ENCODE data around the gene LRPAP1.

DNA sequence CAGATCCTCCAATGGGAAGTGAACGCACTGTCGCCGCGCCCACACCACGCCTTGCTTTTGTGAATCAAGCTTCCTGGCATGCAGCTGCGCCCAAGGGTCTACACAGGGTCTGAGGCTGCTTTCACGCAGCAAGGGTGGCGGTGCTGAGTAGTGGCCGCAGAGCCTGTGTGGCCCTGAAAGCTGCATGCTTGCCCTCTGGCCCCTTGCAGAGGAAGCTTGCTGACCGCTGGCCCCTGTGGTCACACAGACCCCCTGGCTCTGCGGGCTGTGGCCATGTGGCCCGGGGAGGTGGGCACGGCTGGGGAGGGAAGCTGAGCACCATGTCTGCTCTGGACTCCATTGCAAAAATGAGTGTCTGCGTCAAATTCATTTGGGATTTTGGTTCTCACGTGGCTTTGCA is 60.3 kb downstream of the LRPAP1 start:
- no peak for TF ChIP-seq CTCF (IDR thresholded peaks at IDR 0.05)
- no peak for TF ChIP-seq POLR2A (IDR thresholded peaks at IDR 0.05)

Data from ovary (tissue), 3 donors.